Smooth muscle cell of the brain vasculature (primary cell): ENCODE measurements around the gene MCFD2.

ENCODE experiments used
- DNase-seq: peaks from one replicate; pipeline ENCODE4 v3.0.0-alpha.2; 2012; ENCODE audit warnings: low read depth, low spot score

Gene MCFD2

DNA sequence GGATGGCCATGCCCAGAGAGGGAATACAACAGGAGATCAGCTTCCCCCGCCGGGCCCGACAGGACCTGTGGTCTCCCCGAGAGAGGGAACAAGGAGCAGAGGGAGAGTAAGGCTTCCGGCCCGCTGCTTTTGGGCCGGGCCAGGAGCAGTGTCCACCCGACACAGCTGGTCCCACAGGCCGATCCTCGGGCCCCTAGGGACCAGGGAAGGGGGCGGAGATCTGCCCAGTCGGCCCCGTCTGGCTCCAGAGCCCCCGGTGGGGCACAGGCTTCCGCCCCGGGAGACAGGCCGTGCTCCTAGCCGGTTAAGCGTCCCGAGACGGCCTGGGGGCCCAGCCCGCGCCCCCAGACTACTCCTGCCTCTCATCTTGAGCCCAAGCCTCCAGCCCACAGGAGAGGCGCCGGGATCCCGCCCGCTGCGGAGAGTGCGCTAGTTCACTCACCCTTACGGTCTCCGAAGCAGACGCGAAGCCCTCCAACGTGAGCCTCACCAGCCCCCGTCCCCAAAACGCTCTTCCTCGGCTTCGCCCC, at the start of gene MCFD2:
Gene MCFD2, minus strand, starts transcription at position 526 of the 530 bp plus-strand sequence. CDS start 6,635 bp downstream, outside the sequence.
- DNase-seq: no peak

- no peak for DNase-seq
Observed at GRCh38 chr2:46964835-46965560, 49.4 kb upstream of the MCFD2 start.

- no peak for DNase-seq
Observed at GRCh38 chr2:46963941-46964673, 48.5 kb upstream of the MCFD2 start.

GRCh38 chr2:46963210-46963609, 47.6 kb upstream of the MCFD2 start:
- DNase-seq: no peak

GRCh38 chr2:46962751-46963150, 47.1 kb upstream of the MCFD2 start:
- no peak for DNase-seq

DNA sequence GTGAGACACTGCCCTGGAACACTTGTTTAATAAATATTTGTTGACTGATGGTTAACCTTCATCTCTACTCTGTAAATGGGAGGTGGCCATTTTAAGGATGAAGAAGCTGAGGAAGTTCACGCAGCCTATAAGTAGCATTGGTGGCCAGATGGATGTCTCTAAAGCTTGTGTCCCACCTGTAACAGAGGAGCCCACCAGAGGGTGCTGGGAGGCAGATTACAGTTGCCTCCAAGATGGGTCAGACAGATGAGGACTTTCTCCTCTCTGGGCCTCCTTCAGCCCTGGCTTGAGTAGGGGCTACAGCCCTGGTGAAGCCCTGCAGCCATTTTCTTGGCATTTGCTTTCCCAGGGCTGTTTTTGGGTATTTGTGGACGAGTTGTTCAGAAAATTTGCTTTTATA, 45.0 kb upstream of the MCFD2 start:
- no peak for DNase-seq

- no peak for DNase-seq
Observed at GRCh38 chr2:46958431-46959017, 42.9 kb upstream of the MCFD2 start.

GRCh38 chr2:46956981-46957531, 41.5 kb upstream of the MCFD2 start:
- no peak for DNase-seq

- DNase-seq: no peak
Observed at GRCh38 chr2:46955764-46956163, 40.2 kb upstream of the MCFD2 start.

DNA sequence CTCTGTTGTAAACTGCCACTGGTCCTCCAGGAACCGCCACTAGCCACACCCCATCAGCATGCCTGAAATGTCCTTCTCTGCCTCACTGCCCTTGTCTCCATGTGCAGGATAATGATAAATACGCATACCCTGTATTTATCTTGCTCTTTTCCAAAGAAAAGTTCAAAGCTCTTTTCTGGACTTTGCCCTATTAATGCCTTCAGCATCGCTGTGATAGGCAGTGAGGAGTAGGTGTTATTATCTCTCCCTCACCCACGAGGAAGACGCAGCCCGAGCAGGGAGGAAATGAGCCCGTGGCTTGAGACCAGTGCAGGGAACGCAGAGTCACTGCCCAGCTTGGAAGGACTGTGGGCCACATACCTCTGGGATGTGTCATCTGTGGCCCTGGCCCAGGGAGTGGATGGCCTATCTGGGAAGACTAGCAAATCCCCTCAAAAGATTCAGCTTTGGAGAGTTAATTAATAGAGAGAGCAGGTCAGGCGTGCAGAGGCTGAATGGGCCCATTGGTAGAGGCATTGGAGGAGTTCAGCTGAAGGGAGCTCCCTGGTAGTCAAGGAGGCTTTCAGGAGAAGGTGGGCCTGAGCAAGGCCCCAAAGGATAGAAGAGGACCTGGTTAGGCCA, 39.5 kb upstream of the MCFD2 start:
- no peak for DNase-seq

- no peak for DNase-seq
Observed at GRCh38 chr2:46952171-46952570, 36.6 kb upstream of the MCFD2 start.

GRCh38 chr2:46951290-46952064, 35.9 kb upstream of the MCFD2 start:
- no peak for DNase-seq

DNA sequence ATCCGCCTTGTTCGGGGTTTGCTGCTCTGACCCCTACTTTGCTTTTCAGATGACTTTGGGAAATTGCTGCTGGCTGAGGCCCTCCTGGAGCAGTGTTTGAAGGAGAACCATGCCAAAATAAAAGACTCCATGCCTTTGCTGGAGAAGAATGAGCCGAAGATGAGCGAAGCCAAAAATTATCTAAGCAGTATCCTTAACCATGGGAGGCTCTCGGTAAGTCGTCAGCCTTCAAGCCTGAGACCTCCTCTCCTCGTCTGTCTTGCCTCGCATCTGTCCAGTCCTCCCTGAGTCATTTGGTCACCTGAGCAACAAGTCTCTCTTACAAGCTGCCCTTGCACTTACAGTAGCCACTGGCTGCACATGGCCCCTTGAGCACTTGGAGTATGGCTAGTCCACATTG, 34.7 kb upstream of the MCFD2 start:
- no peak for DNase-seq

DNA sequence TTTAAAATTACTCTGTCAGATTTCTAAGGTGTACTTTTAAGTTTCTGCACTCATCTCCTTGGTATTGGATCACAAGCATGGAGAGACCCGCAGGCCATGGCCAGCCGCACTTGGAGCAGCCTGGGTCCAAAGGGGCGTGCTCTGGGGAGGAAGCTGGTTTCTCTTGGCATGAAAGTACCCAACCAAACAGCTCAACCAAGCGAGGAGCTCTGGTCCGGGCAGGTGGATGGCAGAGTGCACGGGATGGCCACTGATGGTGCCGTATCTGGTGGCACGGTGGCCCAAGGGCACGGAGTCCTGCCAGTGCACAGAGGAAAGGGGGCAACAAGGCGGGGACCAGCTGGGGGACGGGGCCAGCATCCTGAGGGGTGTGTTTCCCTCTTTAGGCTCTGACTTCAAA, 32.2 kb upstream of the MCFD2 start:
- no peak for DNase-seq

DNA sequence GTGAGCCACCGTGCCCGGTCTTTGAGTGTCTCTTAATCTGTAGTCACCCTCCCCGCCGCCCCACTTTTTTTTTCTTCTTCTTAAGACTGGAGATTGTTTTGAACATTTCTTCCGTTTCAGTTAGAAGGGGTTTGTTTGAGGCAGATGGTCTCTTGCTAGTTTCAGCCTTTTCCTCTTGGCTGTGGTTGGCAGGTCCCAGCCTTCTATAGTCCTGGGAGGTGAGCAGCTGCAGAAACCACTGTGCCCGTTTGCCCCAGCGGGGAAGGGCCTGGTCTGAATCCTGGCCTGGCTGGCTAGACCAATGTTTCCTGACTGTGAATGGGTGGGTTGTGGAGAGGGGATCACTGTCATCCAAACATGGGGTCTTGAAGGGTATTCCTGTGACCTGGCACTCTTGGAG, 30.1 kb upstream of the MCFD2 start:
- DNase-seq: no peak

DNA sequence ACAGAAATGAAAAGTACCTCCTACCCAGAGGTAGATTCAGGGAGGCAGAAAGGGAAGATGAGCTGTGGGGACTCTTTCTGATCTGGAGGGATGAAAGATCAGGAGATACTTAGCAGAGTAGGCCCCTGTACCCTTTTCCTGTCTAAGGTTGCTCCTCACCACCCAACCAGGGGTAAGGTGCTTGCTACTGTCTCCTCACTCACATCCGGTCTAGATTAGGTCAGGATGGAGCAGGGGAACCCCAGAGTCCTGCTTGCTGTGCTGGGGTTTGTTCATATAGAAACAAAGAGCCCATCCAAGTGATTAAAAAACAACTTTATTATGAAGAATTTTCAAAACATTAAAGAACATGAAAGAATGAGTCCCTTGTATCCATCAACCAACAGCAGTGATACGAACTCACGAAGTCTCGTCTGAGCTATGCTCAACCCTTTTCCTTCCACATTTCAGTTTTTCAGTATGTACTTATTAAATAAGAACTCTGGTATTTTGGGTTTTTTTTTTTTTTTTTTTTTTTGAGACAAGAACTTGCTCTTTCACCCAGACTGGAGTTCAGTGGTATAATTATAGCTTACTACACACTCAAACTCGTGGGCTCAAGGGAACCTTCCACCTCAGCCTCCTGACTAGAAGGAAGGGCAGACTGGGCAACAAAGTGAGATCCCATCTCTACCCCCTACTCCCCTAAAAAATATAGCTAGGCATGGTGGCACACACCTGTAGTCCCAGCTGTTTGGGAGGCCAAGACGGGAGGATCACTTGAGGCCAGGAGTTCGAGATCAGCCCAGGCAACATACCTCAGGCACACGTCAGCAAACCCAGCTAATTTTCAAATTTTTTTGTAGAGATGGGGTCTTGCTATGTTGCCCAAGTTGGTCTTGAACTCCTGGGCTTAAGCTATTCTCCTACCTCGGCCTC, 28.5 kb upstream of the MCFD2 start:
- DNase-seq: no peak

DNA sequence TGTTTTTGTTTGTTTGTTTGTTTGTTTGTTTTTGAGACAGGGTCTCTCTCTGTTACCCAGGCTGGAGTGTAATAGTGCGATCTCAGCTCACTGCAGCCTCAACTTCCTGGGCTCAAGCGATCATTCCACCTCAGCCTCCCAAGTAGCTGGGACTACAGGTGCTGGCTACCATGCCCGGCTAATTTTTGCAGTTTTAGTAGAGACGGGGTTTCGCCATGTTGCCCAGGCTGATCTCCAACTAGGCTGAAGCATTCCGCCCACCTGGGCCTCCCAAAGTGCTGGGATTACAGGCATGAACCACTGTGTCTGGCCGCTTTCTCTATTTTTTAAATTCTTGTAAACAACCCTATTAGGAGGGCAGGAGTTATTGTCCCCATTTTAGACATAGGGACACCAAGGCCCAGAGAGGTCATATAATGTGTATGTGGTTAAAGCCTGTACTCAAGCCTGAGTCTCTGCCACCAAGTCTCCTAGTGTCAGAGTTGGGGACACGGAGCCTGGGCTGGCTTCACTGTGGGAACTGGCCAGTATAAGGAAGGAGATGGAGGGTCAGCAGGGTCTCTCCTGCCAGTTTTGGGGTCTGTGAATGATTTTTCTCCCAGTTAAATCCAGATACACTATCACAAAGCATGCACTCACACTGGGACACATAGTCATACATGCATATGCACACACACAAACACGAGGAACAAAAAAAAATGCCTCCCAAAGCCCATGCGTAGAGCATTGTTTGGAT, 27.5 kb upstream of the MCFD2 start:
- no peak for DNase-seq

DNA sequence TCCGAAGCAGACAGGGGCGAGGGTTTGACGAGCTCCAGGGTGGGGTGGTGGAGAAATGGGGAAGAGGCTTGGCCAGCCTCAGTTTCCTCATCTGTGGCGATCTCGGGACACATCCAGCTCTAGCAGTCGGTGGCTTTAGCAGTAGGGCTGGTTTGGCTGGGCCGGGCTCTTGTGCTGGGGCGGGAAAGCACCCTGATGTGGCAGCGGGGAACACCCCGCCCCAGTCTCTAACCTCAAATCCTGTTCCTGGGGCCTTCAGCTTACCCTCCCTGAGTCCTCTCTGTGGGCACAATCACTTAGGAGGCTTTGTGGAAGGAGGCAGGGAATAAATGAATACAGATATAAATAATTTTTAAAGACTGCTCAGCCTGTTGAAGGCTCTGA, 26.5 kb upstream of the MCFD2 start:
- DNase-seq: no peak

DNA sequence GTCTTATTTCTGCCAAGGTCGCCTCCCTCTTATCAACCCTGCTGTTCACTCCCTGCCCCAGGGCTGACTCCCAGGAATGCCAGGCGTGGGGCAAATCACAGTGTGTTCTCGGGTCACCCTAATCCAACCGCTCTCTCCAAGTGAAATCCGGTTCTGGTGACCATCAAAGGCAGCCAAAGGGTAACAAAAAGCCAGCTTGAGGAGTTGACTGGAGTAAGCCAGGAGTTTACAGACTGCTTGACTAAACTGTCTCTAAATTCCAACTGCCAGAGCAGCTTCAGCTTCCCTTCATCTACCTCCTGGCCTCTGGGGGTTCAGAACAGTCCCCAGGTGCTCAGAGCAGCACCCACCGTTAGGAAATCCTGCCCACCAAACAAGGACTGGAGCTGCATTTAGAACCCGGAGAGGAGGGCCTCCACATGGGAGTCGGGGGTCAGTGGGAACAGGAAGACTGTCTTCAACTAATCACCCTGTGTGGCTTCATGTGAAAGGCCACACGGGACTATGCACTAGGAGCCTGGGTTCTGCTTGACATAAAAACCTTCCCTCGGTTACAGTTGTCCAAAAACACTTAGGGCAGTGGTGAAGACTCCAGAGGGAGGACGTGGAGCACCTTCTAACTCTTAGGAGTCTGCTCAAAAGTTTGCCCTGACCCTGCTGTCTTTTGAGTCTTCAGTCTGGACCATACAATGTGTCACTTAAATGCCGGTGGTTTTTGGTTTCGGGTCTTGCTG, 24.2 kb upstream of the MCFD2 start:
- no peak for DNase-seq
